GM12891 (cell line): Measurements from ENCODE around the gene OGDH.

Experiments
- PAX5 ChIP-seq: IDR thresholded peaks from 2 replicates; pipeline ENCODE4 v1.6.1; 2011; ENCODE audit warnings: low read length, moderate library complexity, mild to moderate bottlenecking; ENCODE audit not compliant: insufficient read depth, severe bottlenecking
- POLR2A ChIP-seq: IDR thresholded peaks from 2 replicates; pipeline ENCODE4 v1.6.1; 2011; ENCODE audit warnings: low read depth, low read length, control low read depth
- POLR2AphosphoS5 ChIP-seq: IDR thresholded peaks from 2 replicates; pipeline ENCODE4 v1.6.1; 2011; ENCODE audit warnings: low read depth, low read length, control low read depth
- POU2F2 ChIP-seq: IDR thresholded peaks from 2 replicates; pipeline ENCODE4 v1.6.1; 2011; ENCODE audit warnings: low read depth, mild to moderate bottlenecking, control low read depth, low read length, moderate library complexity
- TAF1 ChIP-seq: IDR thresholded peaks from 2 replicates; pipeline ENCODE4 v1.6.1; 2011; ENCODE audit warnings: low read depth, low read length, control low read depth

GRCh38 chr7:44729949-44730590, 123.6 kb downstream of the OGDH start:
- no peak for TF ChIP-seq POLR2A
- no peak for TF ChIP-seq POLR2AphosphoS5
- no peak for TF ChIP-seq TAF1
- no peak for TF ChIP-seq PAX5
- no peak for TF ChIP-seq POU2F2
